ENCODE results near the gene RNF112.

The RNF112 gene

GRCh38 chr17:19390951-19391350 is 20.1 kb upstream of the RNF112 start (continued):
- TF ChIP-seq ZBTB44 (tag by site-specific recombination; IDR thresholded peaks at IDR 0.05) = no peak
- no peak for TF ChIP-seq KLF10 (tag by site-specific recombination; IDR thresholded peaks at IDR 0.05)
- no peak for TF ChIP-seq ZBTB17 (tag by site-specific recombination; IDR thresholded peaks at IDR 0.05)
- TF ChIP-seq ZNF701 (tag by site-specific recombination; IDR thresholded peaks at IDR 0.05) = no peak
- no peak for TF ChIP-seq ZBTB7A (tag by site-specific recombination; IDR thresholded peaks at IDR 0.05; ENCODE audit: low read depth)

- H3K9me3 ChIP-seq (ENCODE audit: control insufficient read depth, insufficient read depth, low read depth, low read length) = no peaks in the 10 kb centered on the region
- H3K36me3 ChIP-seq (ENCODE audit: control insufficient read depth in 2 of 2, insufficient read depth in 1 of 2, low read length in 2 of 2) = no peaks in the 10 kb centered on the region
- H3K4me1 ChIP-seq (ENCODE audit: control insufficient read depth, insufficient read depth, low read length) = peaks cover 12% of the 10 kb centered on the region
- no peak for TF ChIP-seq ZNF560 (tag by site-specific recombination; IDR thresholded peaks at IDR 0.05; ENCODE audit: borderline replicate concordance)
- TF ChIP-seq ZIC2 (tag by site-specific recombination; IDR thresholded peaks at IDR 0.05) = peak; percentile 81
- TF ChIP-seq ZFP69B (tag by site-specific recombination; IDR thresholded peaks at IDR 0.05) = no peak
- TF ChIP-seq ZNF658 (tag by site-specific recombination; IDR thresholded peaks at IDR 0.05) = no peak
- no peak for TF ChIP-seq ZNF555 (tag by site-specific recombination; conservative IDR thresholded peaks at IDR 0.05)
- peak; percentile 73 for TF ChIP-seq ZFHX2 (tag by site-specific recombination; conservative IDR thresholded peaks at IDR 0.05)
- TF ChIP-seq ZNF366 (tag by site-specific recombination; conservative IDR thresholded peaks at IDR 0.05) = no peak
- no peak for TF ChIP-seq ZNF169 (tag by site-specific recombination; IDR thresholded peaks at IDR 0.05)
- TF ChIP-seq ZNF404 (tag by site-specific recombination; IDR thresholded peaks at IDR 0.05) = no peak
- peak; percentile 58; the same call in 1 of the 2 replicates for TF ChIP-seq EGR2 (tag by site-specific recombination; IDR thresholded peaks at IDR 0.05; ENCODE audit: low read depth)
- TF ChIP-seq TRIM28 (IDR thresholded peaks at IDR 0.05; ENCODE audit: borderline replicate concordance, low read length) = no peak
- TF ChIP-seq ZNF292 (tag by site-specific recombination; IDR thresholded peaks at IDR 0.05; ENCODE audit: borderline replicate concordance, low read depth) = no peak
- TF ChIP-seq ZEB2 (tag by site-specific recombination; IDR thresholded peaks at IDR 0.05) = no peak
- no peak for TF ChIP-seq ZBTB49 (tag by site-specific recombination; IDR thresholded peaks at IDR 0.05; ENCODE audit: low read depth)
- no peak for TF ChIP-seq TSHZ1 (tag by site-specific recombination; IDR thresholded peaks at IDR 0.05; ENCODE audit: borderline replicate concordance)
- no peak overlapping the region for H3K4me3 ChIP-seq (ENCODE audit: low read depth, low read length)
- H3K27ac ChIP-seq (ENCODE audit: extremely low read depth, low read depth, low read length) = no peak overlapping the region
- ChIA-PET CTCF (interaction anchor here (0.6 kb wide), 1 partner anchor 1580 kb away, joined by 3 read pairs; no protein-coding TSS in a partner anchor), POLR2A (interaction anchor here (1.6 kb wide), 1 partner anchor 14 kb away, joined by 9 read pairs; the partner anchor contains the start of gene MAPK7)
Observed at GRCh38 chr17:19391432-19391831, 19.6 kb upstream of the RNF112 start.

Measured in HEK293 (cell line).